Stimulated activated naive CD8-positive, alpha-beta T cell treated with anti-CD3 and anti-CD28 coated beads, Interleukin-15, Interleukin-2, amounts not matched to agents 100 ng/mL and 50 ng/mL, for 24 hours (primary cell): ENCODE results near the gene CGGBP1.

Experiments
- H3K27ac Mint-ChIP-seq: one replicate; pipeline ENCODE4 v1.8.0; 2021; ENCODE audit warnings: mild to moderate bottlenecking, mixed read lengths
- H3K27me3 Mint-ChIP-seq: one replicate; pipeline ENCODE4 v1.8.0; 2021; ENCODE audit warnings: mixed read lengths
- H3K36me3 Mint-ChIP-seq: one replicate; pipeline ENCODE4 v1.8.0; 2021; ENCODE audit warnings: low read depth, mixed read lengths
- H3K4me1 Mint-ChIP-seq: one replicate; pipeline ENCODE4 v1.8.0; 2021; ENCODE audit warnings: low read depth, mixed read lengths
- H3K4me3 Mint-ChIP-seq: one replicate; pipeline ENCODE4 v1.8.0; 2021; ENCODE audit warnings: mild to moderate bottlenecking, mixed read lengths
- H3K9me3 Mint-ChIP-seq: one replicate; pipeline ENCODE4 v1.8.0; 2021; ENCODE audit warnings: mixed read lengths

CGGBP1 gene

GRCh38 chr3:88057630-88058305 lies 1.0 kb downstream of the CGGBP1 start:
- Mint-ChIP-seq H3K4me1 (peaks cover 50% of the 10 kb centered on the region), H3K27me3 (no peaks in the 10 kb centered on the region), H3K4me3 (peak overlapping the region; percentile 93), H3K27ac (peak overlapping the region; percentile 85), H3K36me3 (peaks cover 39% of the 10 kb centered on the region), H3K9me3 (no peaks in the 10 kb centered on the region)

- H3K36me3 Mint-ChIP-seq, result no peaks in the 10 kb centered on the region
- no peaks in the 10 kb centered on the region for H3K27me3 Mint-ChIP-seq
- H3K27ac Mint-ChIP-seq, result no peak overlapping the region
- no peaks in the 10 kb centered on the region for H3K9me3 Mint-ChIP-seq
- no peak overlapping the region for H3K4me3 Mint-ChIP-seq
- H3K4me1 Mint-ChIP-seq, result peaks cover 16% of the 10 kb centered on the region
Measured at GRCh38 chr3:88046766-88047165, 12.0 kb downstream of the CGGBP1 start.

- H3K4me3 Mint-ChIP-seq, result no peak overlapping the region
- H3K9me3 Mint-ChIP-seq, result no peaks in the 10 kb centered on the region
- no peak overlapping the region for H3K27ac Mint-ChIP-seq
- H3K4me1 Mint-ChIP-seq, result peaks cover 13% of the 10 kb centered on the region
- H3K27me3 Mint-ChIP-seq, result no peaks in the 10 kb centered on the region
- no peaks in the 10 kb centered on the region for H3K36me3 Mint-ChIP-seq
Measured at GRCh38 chr3:88044411-88044810, 14.4 kb downstream of the CGGBP1 start.

- Mint-ChIP-seq H3K27me3 (no peaks in the 10 kb centered on the region), H3K4me3 (no peak overlapping the region), H3K9me3 (no peaks in the 10 kb centered on the region), H3K36me3 (no peaks in the 10 kb centered on the region), H3K4me1 (peaks cover 5% of the 10 kb centered on the region), H3K27ac (no peak overlapping the region)
Measured at GRCh38 chr3:88041005-88041404, 17.8 kb downstream of the CGGBP1 start.

GRCh38 chr3:88040529-88040928 lies 18.3 kb downstream of the CGGBP1 start:
- peaks cover 5% of the 10 kb centered on the region for H3K4me1 Mint-ChIP-seq
- H3K27ac Mint-ChIP-seq, result no peak overlapping the region
- H3K9me3 Mint-ChIP-seq, result no peaks in the 10 kb centered on the region
- no peak overlapping the region for H3K4me3 Mint-ChIP-seq
- H3K36me3 Mint-ChIP-seq, result no peaks in the 10 kb centered on the region
- no peaks in the 10 kb centered on the region for H3K27me3 Mint-ChIP-seq

GRCh38 chr3:88038566-88038965 lies 20.2 kb downstream of the CGGBP1 start:
- H3K4me3 Mint-ChIP-seq, result no peak overlapping the region
- H3K9me3 Mint-ChIP-seq, result no peaks in the 10 kb centered on the region
- no peaks in the 10 kb centered on the region for H3K36me3 Mint-ChIP-seq
- H3K27me3 Mint-ChIP-seq, result no peaks in the 10 kb centered on the region
- H3K27ac Mint-ChIP-seq, result no peak overlapping the region
- H3K4me1 Mint-ChIP-seq, result peaks cover 12% of the 10 kb centered on the region

GRCh38 chr3:88036221-88036620 lies 22.6 kb downstream of the CGGBP1 start:
- Mint-ChIP-seq H3K36me3 (no peaks in the 10 kb centered on the region), H3K27me3 (no peaks in the 10 kb centered on the region), H3K27ac (no peak overlapping the region), H3K4me3 (no peak overlapping the region), H3K9me3 (no peaks in the 10 kb centered on the region), H3K4me1 (peaks cover 33% of the 10 kb centered on the region)

GRCh38 chr3:88034491-88035275 lies 24.1 kb downstream of the CGGBP1 start:
- Mint-ChIP-seq H3K36me3 (no peaks in the 10 kb centered on the region), H3K27me3 (no peaks in the 10 kb centered on the region), H3K4me1 (peaks cover 44% of the 10 kb centered on the region), H3K9me3 (no peaks in the 10 kb centered on the region), H3K4me3 (no peak overlapping the region), H3K27ac (no peak overlapping the region)

- H3K9me3 Mint-ChIP-seq, result no peaks in the 10 kb centered on the region
- no peaks in the 10 kb centered on the region for H3K36me3 Mint-ChIP-seq
- no peak overlapping the region for H3K4me3 Mint-ChIP-seq
- H3K4me1 Mint-ChIP-seq, result peaks cover 47% of the 10 kb centered on the region
- H3K27me3 Mint-ChIP-seq, result no peaks in the 10 kb centered on the region
- H3K27ac Mint-ChIP-seq, result no peak overlapping the region
Measured at GRCh38 chr3:88033808-88034207, 25.0 kb downstream of the CGGBP1 start.

- peak overlapping the region; percentile 10 for H3K4me3 Mint-ChIP-seq
- no peak overlapping the region for H3K27ac Mint-ChIP-seq
- H3K27me3 Mint-ChIP-seq, result no peaks in the 10 kb centered on the region
Measured at GRCh38 chr3:88033079-88033478, 25.7 kb downstream of the CGGBP1 start.

GRCh38 chr3:88032245-88032644 lies 26.6 kb downstream of the CGGBP1 start:
- peak overlapping the region; percentile 66 for H3K27ac Mint-ChIP-seq
- no peaks in the 10 kb centered on the region for H3K27me3 Mint-ChIP-seq
- H3K36me3 Mint-ChIP-seq, result no peaks in the 10 kb centered on the region
- H3K9me3 Mint-ChIP-seq, result no peaks in the 10 kb centered on the region
- H3K4me3 Mint-ChIP-seq, result peak overlapping the region; percentile 88
- H3K4me1 Mint-ChIP-seq, result peaks cover 47% of the 10 kb centered on the region

More at GRCh38 chr3:88033079-88033478, 25.7 kb downstream of the CGGBP1 start:
- peaks cover 47% of the 10 kb centered on the region for H3K4me1 Mint-ChIP-seq
- H3K36me3 Mint-ChIP-seq, result no peaks in the 10 kb centered on the region
- H3K9me3 Mint-ChIP-seq, result no peaks in the 10 kb centered on the region

GRCh38 chr3:88031642-88032077 lies 27.1 kb downstream of the CGGBP1 start:
- Mint-ChIP-seq H3K27me3 (no peaks in the 10 kb centered on the region), H3K4me1 (peaks cover 47% of the 10 kb centered on the region), H3K27ac (peak overlapping the region; percentile 84), H3K36me3 (no peaks in the 10 kb centered on the region), H3K4me3 (peak overlapping the region; percentile 88), H3K9me3 (no peaks in the 10 kb centered on the region)

- H3K36me3 Mint-ChIP-seq, result no peaks in the 10 kb centered on the region
- peaks cover 47% of the 10 kb centered on the region for H3K4me1 Mint-ChIP-seq
- no peak overlapping the region for H3K27ac Mint-ChIP-seq
- peak overlapping the region; percentile 8 for H3K4me3 Mint-ChIP-seq
- no peaks in the 10 kb centered on the region for H3K27me3 Mint-ChIP-seq
- H3K9me3 Mint-ChIP-seq, result no peaks in the 10 kb centered on the region
Measured at GRCh38 chr3:88030210-88030609, 28.6 kb downstream of the CGGBP1 start.

- H3K9me3 Mint-ChIP-seq, result no peaks in the 10 kb centered on the region
- no peak overlapping the region for H3K27ac Mint-ChIP-seq
- H3K4me1 Mint-ChIP-seq, result peaks cover 38% of the 10 kb centered on the region
- no peaks in the 10 kb centered on the region for H3K27me3 Mint-ChIP-seq
- no peaks in the 10 kb centered on the region for H3K36me3 Mint-ChIP-seq
- no peak overlapping the region for H3K4me3 Mint-ChIP-seq
Measured at GRCh38 chr3:88028876-88029275, 29.9 kb downstream of the CGGBP1 start.

GRCh38 chr3:88025001-88025552 lies 33.7 kb downstream of the CGGBP1 start:
- no peaks in the 10 kb centered on the region for H3K9me3 Mint-ChIP-seq
- H3K4me3 Mint-ChIP-seq, result no peak overlapping the region
- no peaks in the 10 kb centered on the region for H3K27me3 Mint-ChIP-seq
- H3K4me1 Mint-ChIP-seq, result peaks cover 7% of the 10 kb centered on the region
- H3K36me3 Mint-ChIP-seq, result no peaks in the 10 kb centered on the region
- no peak overlapping the region for H3K27ac Mint-ChIP-seq
